Endothelial cell of umbilical vein (primary cell): ENCODE measurements around the gene OR52E8. TPM values are rescaled to one million over a fixed set of nuclear protein-coding genes. Genes with fewer than 3 reads are reported as not detected.

ENCODE experiments used
- BruUV-seq: library from RNA; stranded (reverse); fragments of 400-500 nt; replicated peaks from 2 replicates; lab custom pipeline; 2021; lab: Mats Ljungman, UMichigan
- CTCF ChIA-PET: fragments of 300-600, 350-600 bp; sonication (Branson Sonifier 250); formaldehyde crosslinking; loops from one replicate; lab custom pipeline; 2021; ENCODE audit warnings: antibody characterized with exemption, inconsistent platforms; lab: Charles Lee
- POLR2A ChIA-PET: fragments of 300-600, 350-600 bp; sonication (Branson Sonifier 250); formaldehyde crosslinking; loops from one replicate; lab custom pipeline; 2021; ENCODE audit warnings: antibody characterized with exemption, inconsistent platforms; lab: Charles Lee
- DNase-seq: peaks from one replicate; pipeline ENCODE4 v3.0.0-alpha.2; 2011; ENCODE audit warnings: low read depth, low spot score
- FAIRE-seq: peaks from 2 replicates; lab custom pipeline; 2011; peaks lifted over from hg19 to GRCh38; lab: Jason Lieb, UNC
- H2AFZ ChIP-seq: 2 replicates; pipeline ENCODE4 v1.6.0; 2012; ENCODE audit warnings: low read depth, low read length, control low read depth, inconsistent platforms
- H3K27ac ChIP-seq: 2 replicates; pipeline ENCODE4 v1.5.1; 2011; ENCODE audit warnings: low read depth, mild to moderate bottlenecking, control low read depth, low read length, moderate library complexity; ENCODE audit not compliant: insufficient read depth
- H3K27me3 ChIP-seq, 2 experiments: 2 replicates each; pipeline versions ENCODE4 v1.6.0 to v1.6.1; 2011; ENCODE audit warnings: low read length in 2 of 2, mixed read lengths in 1 of 2; ENCODE audit not compliant: control insufficient read depth in 2 of 2, insufficient read depth in 2 of 2
- H3K36me3 ChIP-seq, 2 experiments: 2 replicates in 1 of 2; 3 replicates in 1 of 2; pipeline ENCODE4 v1.5.1; 2011; ENCODE audit warnings: low read length in 2 of 2, mild to moderate bottlenecking in 1 of 2, moderate library complexity in 1 of 2; ENCODE audit not compliant: control insufficient read depth in 2 of 2, insufficient read depth in 2 of 2; ENCODE audit errors: extremely low read depth in 1 of 2
- H3K4me1 ChIP-seq: 3 replicates; pipeline ENCODE4 v1.5.1; 2011; ENCODE audit warnings: mild to moderate bottlenecking, low read length; ENCODE audit not compliant: control insufficient read depth, insufficient read depth; ENCODE audit errors: extremely low read depth
- H3K4me2 ChIP-seq: 2 replicates; pipeline ENCODE4 v1.6.1; 2011; ENCODE audit warnings: low read length, control low read depth, mixed read lengths; ENCODE audit not compliant: insufficient read depth
- H3K4me3 ChIP-seq, 3 experiments: fragments of 200-600 bp in 1 of 3; sonication (generic), shearing (Covaris generic) in 1 of 3; replicated peaks in 1 of 3; 2 replicates each; pipeline ENCODE4 v1.5.1; 2011 to 2016; ENCODE audit warnings: control low read depth in 3 of 3, low read length in 3 of 3, mild to moderate bottlenecking in 2 of 3, inconsistent platforms in 1 of 3, low read depth in 1 of 3, moderate library complexity in 1 of 3; ENCODE audit not compliant: insufficient read depth in 1 of 3
- H3K79me2 ChIP-seq: 2 replicates; pipeline ENCODE4 v1.6.0; 2012; ENCODE audit warnings: low read length, inconsistent platforms; ENCODE audit not compliant: control insufficient read depth, insufficient read depth
- H3K9ac ChIP-seq: replicated peaks from 2 replicates; pipeline ENCODE3; 2011; ENCODE audit warnings: low read length, control low read depth; ENCODE audit not compliant: insufficient read depth; ENCODE audit errors: extremely low read depth
- H3K9me1 ChIP-seq: replicated peaks from 3 replicates; pipeline ENCODE4 v1.6.0; 2011; ENCODE audit warnings: mild to moderate bottlenecking, low read length; ENCODE audit not compliant: control insufficient read depth, insufficient read depth; ENCODE audit errors: extremely low read depth
- H3K9me3 ChIP-seq: replicated peaks from 2 replicates; pipeline ENCODE4 v1.5.1; 2012; ENCODE audit warnings: low read length, inconsistent platforms; ENCODE audit not compliant: control insufficient read depth, insufficient read depth
- H4K20me1 ChIP-seq: replicated peaks from 2 replicates; pipeline ENCODE3; 2011; ENCODE audit warnings: mild to moderate bottlenecking, low read length; ENCODE audit not compliant: control insufficient read depth, insufficient read depth; ENCODE audit errors: extremely low read depth
- CTCF ChIP-seq, 2 donors: IDR thresholded peaks; 1 replicate in 1 of 2; 2 replicates in 1 of 2; pipeline ENCODE4 v1.5.1; 2011; ENCODE audit warnings: low read length in 2 of 2, mild to moderate bottlenecking in 2 of 2, moderate library complexity in 2 of 2, control low read depth in 1 of 2, inconsistent platforms in 1 of 2, low read depth in 1 of 2; ENCODE audit not compliant: insufficient read depth in 1 of 2; ENCODE audit errors: extremely low read depth in 1 of 2
- FOS ChIP-seq: IDR thresholded peaks from 2 replicates; pipeline ENCODE4 v1.6.1; 2011; ENCODE audit warnings: mild to moderate bottlenecking, low read length, moderate library complexity, borderline replicate concordance; ENCODE audit not compliant: insufficient read depth
- GATA2 ChIP-seq: IDR thresholded peaks from 2 replicates; pipeline ENCODE4 v1.7.0; 2011; ENCODE audit warnings: low read depth, mild to moderate bottlenecking, moderate library complexity, mixed read lengths, low read length; ENCODE audit not compliant: insufficient read length, insufficient read depth
- JUN ChIP-seq: IDR thresholded peaks from 2 replicates; pipeline ENCODE4 v1.6.1; 2011; ENCODE audit warnings: borderline replicate concordance, low read depth; ENCODE audit not compliant: insufficient read length, insufficient read depth
- POLR2A ChIP-seq: IDR thresholded peaks from 2 replicates; pipeline ENCODE4 v1.6.1; 2012; ENCODE audit warnings: low read depth, mild to moderate bottlenecking, control low read depth, low read length
- POLR2AphosphoS5 ChIP-seq: IDR thresholded peaks from 2 replicates; pipeline ENCODE4 v1.6.1; 2012; ENCODE audit warnings: low read depth, mild to moderate bottlenecking, control low read depth, low read length, moderate library complexity; ENCODE audit not compliant: insufficient read depth
- dilution Hi-C: fragments of 300-500 bp; cut with MboI; formaldehyde crosslinking; loops from one replicate; pipeline ENCODE4 v1.15.0; 2019; ENCODE audit warnings: low sequenced_read_pairs; ENCODE audit not compliant: extremely low pct_ligation_motif_present
- intact Hi-C: fragments of 100-400 bp; cut with micrococcal nuclease; formaldehyde crosslinking; loops from one replicate; pipeline ENCODE4 v1.10.0; 2022
- polyA plus RNA-seq, 4 experiments: library from polyadenylated mRNA; depleted of rRNA in 3 of 4; stranded (reverse) in 3 of 4; unstranded in 1 of 4; fragments of >200 nt; gene quantifications; 2 replicates each; pipeline versions ENCODE4 v1.2.1 to v1.2.3, GENCODE V29; 2011 to 2012; ENCODE audit warnings: missing spikeins in 1 of 4
- total RNA-seq: library from RNA; stranded (reverse); gene quantifications from 2 replicates; pipeline ENCODE4 v1.2.3, GENCODE V29; 2021

Gene OR52E8
- total and polyA plus RNA-seq, 2 donors (not counting 3 experiments of a cell fraction or from before 2014, with no cell fraction given), result not detected

GRCh38 chr11:5831196-5831829 lies 26.2 kb downstream of the OR52E8 start:
- no peak for DNase-seq

More at GRCh38 chr11:5831196-5831829, 26.2 kb downstream of the OR52E8 start:
- H3K4me2 ChIP-seq, result no peak overlapping the region
- no peaks in the 10 kb centered on the region for H3K4me1 ChIP-seq
- dilution Hi-C loops, result no loop called here
- H3K9me1 ChIP-seq, result no peaks in the 10 kb centered on the region
- FAIRE-seq, result no peak
- CTCF ChIA-PET, result no interaction called here
- TF ChIP-seq FOS (no peak), POLR2AphosphoS5 (no peak), CTCF (IDR thresholded peaks at IDR 0.05; ENCODE audit: extremely low read depth in 1 of 2, insufficient read depth in 1 of 2, low read depth in 1 of 2, low read length in 2 of 2) (no peak), POLR2A (no peak), GATA2 (no peak), JUN (no peak)
- H3K9me3 ChIP-seq, result no peaks in the 10 kb centered on the region
- H2AFZ ChIP-seq, result no peak overlapping the region
- POLR2A ChIA-PET, result no interaction called here
- H3K36me3 ChIP-seq, result no peaks in the 10 kb centered on the region
- intact Hi-C loops, result no loop called here
- no peak overlapping the region for H3K27ac ChIP-seq
- H4K20me1 ChIP-seq, result no peaks in the 10 kb centered on the region
- H3K9ac ChIP-seq, result no peak overlapping the region
- H3K27me3 ChIP-seq, result no peaks in the 10 kb centered on the region
- H3K4me3 ChIP-seq, result no peak overlapping the region
- no peaks in the 10 kb centered on the region for H3K79me2 ChIP-seq
- BruUV-seq, result no TSS peak
